Epidermal melanocyte (primary cell): ENCODE results near the gene JMJD4.

Source experiments
- DNase-seq: peaks from one replicate; pipeline ENCODE4 v3.0.0; 2011; ENCODE audit warnings: low spot score; ENCODE audit not compliant: insufficient read length

Gene JMJD4

DNA sequence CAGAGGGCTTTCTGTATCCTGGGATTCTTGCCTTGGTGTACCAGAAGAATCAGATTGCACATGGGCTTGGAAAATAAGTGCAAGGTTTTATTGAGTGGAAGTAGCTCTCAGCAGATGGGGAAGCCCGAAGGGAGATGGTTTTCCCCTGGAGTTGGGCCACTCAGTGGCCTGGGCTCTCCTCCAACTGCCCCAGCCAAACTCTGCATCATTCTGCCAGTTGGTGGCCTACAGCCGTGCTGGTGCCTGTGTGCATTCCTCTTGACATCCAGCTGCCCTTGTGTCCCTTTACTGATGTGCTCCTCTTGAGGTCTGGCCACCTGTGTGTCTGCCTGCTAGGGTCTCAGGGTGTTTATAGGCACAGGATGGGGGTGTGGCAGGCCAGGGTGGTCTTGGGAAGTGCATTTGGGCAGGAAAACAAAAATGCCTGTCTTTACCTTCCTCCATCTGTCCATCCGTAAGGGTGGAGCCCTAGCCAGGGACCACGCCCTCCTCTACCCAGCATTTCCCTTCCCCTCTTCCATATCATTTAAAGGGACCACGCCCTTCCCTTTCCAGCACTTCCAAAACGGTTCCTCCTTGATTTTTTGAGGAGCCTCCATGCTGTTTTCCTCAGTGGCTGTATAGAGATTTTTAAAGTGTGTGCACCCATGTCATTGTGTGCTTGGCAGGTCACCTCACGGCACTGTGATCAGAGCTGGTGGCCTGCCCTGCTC, 19.1 kb upstream of the JMJD4 start:
- DNase-seq = no peak

DNA sequence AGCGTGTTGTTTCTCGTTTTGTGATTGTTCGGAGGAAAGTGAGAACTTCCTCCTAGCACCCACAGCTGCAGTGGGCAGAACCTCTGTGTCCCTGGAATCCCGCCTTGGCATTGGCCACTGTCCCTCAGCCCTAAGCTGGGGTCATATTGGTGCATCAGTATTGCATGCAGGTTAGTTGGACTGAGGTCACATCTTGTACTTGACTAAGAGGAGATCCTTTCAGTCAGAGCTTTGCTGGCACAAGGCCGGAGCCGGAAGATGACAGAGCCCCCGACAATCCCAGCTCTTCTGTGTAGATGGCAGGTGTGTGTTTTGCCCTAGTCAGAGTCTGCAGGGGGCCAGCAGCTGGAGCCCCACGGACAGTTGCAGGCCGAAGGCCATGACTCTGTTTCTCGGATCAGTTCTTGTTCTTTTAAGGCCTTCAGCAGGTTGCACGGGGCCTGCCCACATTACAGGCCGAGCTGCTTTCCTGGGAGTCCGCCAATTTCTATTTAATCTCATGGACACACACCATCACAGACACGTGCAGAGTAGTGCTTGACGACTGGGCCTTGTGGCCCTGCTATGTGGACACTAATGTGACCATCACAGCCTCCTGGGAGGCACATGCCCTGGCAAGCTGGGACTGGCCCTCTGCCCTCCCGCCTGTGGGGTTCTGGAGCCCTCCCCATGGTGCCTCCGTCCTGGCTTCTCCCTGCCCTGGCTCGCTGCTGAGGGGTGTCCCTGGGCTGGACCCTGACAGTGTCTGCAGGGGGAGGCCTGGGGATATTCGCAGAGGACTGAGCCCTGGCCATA, 15.0 kb upstream of the JMJD4 start:
- no peak for DNase-seq

DNA sequence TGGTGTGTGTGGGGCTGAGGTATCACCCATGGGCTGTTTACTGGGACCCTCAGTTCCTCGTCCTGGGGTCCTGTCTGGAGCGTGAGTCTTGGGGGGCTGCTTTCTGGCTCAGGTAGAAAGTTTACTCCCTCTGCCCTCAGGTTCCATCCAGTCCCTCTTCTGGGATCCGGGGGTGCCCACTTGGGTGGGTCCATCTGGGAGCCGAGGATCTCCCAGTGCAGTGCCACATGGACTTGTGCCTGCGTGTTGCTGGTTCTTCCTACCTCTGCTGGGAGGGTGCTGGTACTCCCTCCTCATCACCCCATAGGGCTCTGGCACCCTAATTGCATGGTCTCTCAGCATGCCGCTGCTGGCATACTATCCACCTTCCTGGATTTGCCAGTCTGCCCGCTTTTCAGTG, 14.1 kb upstream of the JMJD4 start:
- DNase-seq = no peak

DNA sequence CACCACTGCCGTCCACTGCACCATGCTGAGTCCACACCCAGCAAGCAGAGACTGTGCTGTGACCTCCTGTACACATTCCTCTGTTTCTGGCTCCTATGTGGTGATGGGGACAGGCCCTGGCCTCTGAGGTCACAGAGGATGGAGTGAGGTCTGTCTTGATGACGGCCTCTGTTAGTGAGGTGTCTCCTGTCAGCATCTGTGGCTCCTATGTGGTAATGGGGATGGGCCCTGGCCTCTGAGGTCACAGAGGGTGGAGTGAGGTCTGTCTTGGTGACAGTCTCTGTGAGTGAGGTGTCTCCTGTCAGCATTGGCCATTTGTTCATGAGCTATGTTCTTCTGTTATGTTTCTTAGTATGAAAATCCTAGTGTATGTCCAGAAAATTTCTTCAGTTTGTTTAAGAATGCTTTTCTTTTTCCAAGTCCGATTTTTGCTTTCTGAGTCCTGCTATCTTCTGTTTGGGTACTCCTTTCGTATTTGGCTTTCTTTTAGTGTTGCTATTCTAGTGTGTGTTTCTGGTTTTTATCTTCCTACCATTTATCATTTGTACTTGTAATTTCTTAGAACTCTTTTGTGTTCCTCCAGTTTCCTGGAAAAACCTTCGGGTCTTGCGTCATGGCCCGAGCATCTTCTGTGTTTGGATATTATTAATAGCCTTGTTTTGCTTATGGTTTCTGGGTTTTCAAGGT, 13.5 kb upstream of the JMJD4 start:
- DNase-seq = no peak

DNA sequence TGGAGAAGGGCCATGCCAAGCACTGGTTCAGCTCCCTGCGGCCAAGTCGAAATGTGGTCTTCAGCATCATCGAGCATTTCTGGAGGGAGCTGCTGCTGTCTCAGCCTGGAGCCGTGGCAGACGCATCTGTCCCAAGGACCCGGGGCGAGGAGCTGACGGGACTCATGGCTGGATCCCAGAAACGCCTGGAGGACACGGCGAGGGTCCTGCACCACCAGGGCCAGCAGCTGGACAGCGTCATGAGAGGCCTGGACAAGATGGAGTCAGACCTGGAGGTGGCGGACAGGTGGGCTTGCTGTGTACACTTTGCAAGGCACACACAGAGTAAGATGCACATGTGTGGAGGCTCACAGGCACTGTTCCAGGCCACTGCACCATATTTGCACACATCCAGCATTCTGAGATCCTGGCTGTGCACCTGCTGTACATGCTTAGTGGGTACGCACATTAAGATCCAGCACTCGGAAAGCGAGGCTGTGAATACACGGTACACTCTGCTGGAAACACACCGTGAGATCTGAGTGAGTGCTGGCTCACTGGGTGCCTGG, 12.9 kb upstream of the JMJD4 start:
- no peak for DNase-seq

DNA sequence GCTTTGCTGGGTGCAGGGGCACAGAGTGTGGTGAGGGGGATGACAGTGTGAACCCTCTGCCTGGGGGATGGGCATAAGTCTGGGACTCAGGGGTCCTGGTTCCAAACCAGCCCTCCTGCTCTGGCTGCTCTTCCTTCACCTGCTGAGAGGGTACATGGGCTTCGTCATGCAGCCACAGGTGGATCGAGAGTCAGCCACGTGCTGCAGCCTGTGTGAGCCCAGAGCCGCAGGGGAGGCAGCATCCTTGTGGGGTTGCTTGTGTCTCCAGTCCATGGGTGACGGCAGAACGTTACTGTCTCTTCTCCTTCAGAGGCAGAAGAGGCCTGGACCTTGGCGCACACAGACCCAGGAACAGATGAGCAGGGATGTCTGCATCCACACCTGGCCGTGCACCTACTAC, 12.3 kb upstream of the JMJD4 start:
- no peak for DNase-seq

DNA sequence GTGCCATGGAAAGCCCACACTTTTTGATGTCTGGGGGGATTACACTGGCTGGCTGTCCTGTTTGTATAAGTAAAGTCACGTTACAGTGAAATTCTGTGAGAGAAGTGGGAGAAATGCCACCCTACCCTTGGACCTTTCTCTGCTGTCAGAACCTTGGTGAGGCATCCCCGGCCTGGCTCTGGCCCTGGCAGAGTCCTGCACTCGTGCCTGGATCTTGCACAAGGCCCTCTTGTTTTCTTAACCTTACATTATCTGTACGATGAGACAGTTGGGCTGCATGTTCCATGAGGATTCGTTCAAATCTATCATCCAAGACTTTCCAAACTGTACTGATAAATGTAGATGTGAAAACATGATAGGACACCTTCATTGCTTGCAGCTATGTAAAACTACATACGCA, 11.6 kb upstream of the JMJD4 start:
- no peak for DNase-seq

DNA sequence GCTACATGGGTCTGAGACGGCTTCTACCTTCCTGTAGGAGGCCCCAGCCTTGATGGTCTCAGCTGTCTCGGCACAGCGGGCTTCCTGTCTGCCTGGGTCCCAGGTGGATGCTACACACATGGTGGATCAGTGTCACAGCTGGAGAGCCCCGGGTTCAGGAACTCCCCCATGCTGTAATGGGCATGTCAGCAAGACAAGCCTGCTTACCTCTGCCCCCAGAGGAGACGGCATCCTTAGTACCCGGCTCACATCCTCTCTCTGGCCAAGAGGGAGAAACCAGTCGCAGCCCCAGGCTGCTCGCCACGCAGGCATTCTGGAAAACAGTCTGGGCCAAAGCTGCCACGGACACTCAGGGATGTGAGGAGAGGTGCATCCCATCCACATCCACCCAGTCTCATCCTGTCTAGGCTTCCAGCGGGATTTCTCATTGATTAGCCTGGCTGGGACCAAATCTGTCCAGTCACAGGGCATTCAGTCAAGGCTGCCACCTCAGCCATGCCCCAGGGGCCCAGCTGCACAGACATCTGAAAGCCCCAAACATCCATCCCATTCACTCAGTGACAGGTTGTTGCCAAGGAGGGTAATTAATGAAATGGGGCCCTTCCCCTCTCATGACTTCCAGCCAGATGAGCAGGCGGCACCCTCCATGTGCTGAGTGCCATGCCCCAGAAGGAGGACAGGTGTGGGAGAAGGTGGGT, 10.6 kb upstream of the JMJD4 start:
- DNase-seq = no peak

DNA sequence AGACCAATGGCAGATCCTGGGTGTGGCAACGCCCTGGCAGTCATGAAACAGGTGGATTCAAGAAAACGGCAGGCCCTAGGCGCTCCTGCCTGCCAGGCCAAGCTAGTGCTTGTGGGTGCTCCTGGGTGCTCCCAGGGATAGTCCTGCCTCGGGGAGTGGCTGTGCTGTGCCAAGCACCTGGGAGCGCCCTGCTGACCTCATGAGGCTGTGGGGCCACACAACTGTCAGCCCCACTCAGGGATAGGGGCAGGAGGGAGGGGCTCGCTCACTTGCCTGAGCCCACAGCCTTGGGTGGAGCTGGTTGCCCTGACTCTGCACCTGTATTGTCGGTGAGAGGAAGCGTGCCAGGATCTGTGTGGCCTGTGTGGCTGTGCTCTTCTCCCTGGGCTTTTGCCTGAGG, 9.6 kb upstream of the JMJD4 start:
- no peak for DNase-seq

DNA sequence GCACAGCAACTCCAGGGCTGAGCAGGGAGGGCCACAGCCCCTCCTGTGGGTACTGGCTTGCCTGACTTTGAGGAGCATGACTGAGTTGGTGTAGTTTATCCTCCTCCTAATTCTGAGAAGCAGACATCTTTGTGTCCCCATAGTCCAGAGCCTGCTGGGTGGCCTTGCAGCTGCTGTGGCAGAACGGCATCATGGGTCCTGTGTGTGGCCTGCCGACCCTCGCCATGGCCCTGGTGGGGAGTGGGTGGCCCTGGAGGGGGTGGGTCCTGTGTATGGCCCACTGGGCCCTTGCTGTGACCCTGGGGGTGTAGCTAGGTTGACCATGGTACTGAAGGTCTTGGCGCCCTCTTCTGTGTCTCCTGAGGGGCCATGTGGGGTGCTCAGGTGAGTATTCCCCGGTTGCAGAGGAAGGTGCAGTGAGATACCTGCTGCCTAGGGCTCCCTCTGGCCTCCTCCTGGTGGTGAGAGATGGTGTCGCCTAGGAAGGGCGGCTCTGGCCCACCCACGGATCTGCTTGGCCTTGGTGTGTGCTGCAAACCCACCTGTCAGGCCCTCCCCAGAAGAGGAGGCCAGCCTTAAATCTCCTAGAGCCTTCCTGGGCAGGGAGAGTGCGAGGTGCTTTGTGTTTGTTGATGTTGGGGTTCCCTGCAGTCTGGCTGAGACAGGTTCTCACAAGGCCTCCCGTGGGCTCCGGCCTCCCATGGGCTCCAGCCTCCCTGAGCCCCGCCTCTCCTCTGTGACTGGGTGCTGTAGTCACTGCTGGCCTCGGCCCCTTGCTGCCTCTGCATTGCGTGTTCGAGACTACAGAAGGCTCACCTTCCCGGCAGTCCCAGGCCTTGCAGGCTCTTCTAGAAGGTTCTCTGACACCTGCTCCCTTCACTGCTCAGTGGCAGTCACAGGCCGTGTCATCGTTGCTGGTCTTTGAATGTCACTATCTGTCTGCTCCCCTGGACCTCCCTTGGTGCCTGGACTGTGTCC, 7.9 kb upstream of the JMJD4 start:
- DNase-seq = no peak

DNA sequence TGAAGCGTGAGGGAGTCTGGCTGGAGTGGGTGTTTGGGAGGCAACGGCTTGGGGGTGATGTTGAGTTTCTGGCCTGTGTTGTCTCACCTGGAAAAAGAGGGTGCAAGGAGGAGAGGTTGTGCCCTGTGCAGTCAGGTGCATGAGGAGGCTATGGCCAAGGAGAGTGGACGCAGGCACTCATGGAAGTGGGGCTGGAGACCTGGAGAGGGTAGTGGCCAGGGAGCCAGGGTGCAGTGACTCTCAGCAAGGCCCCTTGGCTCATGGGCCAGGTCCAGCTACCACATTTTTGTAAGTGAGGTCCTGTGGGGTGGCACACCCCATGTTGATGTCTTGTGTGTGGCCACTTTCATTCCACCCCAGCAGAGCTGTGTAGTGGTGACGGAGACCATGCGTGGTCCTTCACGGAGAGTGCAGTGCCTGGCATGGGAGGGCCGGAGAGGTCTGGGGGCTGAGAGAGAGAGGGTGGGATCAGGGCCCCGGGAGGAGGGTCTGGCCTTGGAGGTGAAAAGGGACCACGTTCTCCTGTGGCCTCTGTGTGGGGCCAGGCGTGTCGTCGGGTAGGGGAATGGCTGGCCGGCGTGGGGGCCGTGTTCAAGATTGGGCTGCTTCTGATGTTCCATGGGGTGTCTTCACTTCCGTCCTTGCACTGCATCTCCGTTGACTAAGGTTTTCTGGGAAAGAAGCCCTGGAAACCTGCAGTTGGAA, 6.2 kb upstream of the JMJD4 start:
- DNase-seq = no peak

DNA sequence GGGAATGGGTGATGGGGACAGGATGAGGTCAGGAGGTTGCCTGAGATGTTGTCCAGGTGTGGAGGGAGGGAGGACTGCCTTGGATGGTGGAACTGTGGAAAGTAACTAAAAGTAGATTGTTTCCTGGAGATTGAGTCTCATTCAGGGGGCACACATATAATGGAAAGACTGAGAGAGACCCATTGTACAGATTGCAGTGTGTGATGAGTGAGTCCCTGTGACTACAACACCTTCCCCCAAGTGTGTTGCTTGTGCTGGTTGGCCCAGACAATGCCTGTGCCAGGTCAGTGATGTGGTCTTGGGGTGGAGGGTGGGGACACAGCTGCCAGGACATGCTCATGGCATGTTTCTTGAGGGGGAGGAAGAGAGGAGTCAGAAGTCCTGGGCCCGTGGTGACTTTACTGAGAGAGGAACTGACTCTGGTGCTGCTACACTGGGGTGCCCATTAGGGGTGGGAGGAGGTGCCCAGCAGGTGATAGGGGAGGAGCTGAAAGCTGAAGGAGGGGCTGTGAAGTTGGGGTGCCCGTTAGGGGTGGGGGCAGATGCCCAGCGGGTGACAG, 5.4 kb upstream of the JMJD4 start:
- DNase-seq = no peak

DNA sequence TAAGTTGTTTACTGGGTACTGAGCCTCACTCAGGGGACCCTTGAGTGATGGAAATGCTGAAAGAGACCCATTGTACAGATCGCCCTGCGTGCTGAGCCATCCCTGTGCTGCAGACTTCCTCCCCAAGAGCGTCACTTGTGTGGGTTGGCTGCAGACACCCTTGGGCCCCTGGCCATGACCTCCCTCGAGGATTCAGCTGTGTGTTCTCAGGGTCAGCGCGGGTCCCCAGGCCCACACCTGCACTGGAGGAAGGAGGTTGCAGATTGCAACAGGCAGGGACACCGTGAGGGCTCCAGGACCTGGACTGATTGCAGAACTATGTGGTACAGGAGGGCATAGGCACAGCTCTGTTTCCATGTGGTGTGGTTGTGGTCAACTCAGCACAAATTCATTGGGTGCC, 4.5 kb upstream of the JMJD4 start:
- DNase-seq = no peak

DNA sequence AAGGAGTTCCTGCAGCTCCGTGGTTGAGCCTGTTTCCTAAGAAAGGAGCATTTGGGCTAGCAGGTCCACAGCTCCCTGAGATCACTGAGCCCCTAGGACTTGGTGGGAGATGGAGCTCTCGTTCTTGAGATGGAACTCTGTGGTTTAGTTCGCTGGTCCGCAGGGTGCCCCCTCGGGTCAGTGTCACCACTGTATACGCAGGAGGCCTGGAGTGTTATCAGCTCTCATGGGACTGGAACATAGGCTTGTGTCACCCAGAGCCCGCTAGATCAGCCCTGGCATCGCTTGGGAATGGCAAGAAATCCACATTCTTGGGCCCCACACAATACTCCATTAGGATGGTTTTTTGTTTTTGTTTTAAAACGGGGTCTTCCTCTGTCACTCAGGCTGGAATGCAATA, 3.7 kb upstream of the JMJD4 start:
- no peak for DNase-seq

DNA sequence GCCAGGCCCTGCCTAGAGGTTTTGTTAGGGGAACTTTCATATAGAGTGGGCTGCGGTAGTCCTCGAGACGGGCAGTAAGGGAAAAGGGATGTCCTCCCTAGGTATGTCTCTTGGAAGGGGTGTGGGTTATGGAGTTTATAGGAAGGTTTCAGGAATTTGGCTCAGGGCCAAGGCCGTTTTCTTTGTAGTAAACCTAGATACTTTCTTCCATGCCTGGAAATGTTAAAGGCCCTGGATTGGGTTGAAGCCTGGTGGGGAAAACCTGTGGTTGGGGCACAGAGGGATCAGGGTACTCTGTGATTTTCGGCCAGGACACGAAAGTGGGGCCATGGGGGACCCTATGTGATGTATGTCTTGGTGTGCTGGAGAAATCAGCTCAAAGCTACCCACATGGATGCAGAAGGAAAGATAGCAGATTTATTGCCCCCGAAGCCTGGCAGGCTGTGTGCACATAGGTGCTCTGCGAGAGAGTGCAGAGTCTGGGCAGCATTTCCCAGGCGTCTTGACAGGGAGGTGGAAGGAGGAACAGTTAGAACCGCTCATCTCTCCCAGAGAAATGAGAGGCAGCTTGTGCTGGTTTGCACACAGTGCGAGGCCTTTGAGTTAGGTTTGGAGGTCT, 1.8 kb upstream of the JMJD4 start:
- DNase-seq = no peak

DNA sequence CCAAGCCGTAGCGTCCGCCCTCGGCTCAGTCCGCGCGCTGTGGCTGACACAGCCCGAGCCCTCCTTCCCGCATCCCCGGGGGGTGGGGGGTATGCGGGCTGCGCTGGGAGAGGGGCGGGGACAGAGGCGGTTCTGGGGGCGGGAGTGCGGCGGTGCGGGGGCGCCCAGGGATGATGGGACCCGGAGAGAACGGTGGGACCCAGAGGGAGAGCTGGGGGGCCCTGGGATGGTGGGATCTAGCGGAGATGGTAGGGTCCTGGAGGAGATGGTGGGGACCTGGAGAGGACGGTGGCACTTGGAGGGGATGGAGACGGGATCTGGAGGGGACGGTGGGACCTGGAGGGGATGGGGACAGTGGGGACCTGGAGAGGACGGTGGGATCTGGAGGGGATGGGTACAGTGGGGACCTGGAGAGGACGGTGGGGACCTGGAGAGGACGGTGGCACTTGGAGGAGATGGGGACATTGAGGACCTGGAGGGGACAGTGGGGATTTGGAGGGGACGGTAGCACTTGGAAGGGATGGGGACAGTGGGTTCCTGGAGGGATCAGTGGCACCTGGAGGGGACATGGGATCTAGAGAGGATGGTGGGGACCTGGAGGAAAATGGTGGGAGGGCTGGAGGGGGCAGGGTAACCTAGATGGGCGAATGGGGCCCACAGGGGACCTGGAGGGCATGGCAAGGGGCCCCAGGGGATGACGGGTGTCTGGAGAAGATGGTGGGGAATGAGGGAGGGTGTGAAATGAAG, 610 bp upstream of the JMJD4 start:
- DNase-seq = no peak

DNA sequence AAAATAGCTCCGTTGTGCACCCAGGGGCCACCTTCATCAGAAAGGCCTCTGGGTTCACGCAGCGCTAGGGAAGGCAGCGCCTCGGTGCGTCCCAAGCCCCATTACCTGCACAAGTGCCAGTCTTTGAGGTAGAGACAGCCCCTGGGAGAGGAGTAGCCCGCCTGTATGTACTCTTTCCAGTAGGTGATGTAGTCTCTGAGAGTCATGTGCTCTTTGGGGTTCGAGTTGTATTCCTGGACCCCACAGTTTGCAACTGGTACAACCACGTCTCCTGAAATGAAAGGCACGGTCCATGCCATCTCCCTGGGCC, 601 bp downstream of the JMJD4 start:
- no peak for DNase-seq

DNA sequence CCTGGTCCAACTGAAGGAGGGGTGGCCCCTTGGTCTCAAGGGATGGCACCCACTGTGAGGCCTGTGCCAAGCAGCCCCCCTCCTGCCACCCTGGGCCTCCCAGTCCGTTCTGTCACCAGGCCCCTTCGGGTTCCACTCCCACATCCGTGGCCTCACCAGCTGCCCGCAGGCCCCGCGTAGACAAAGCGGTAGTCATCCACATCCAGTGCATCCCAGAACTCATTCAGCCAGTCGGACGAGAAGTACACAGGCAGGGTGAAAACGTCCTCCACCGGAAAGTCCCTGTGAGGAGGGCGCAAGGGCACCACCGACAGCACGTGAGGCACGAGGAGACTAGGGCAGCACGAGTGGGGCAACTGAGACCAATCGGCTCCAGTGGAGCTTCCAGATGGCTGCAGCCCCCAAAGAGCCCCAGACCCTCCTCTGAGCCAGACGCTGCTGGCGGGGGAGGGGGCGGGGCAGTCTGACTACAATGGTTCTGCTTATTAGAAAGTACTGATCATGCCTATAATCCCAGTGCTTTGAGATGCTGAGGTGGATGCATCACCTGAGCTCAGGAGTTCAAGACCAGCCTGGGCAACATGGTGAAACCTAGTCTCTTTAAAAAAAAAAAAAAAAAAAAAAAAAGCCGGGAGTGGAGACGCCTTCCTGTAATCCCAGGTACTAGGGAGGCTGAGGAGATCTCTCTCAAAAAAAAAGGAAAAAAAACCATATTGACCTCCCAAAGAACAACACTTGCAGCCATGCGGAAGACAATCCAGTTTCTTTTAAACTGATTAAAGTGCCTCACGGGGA, 1.2 kb downstream of the JMJD4 start:
- DNase-seq = no peak
